ENCODE data around the gene AFG1L.

DNA sequence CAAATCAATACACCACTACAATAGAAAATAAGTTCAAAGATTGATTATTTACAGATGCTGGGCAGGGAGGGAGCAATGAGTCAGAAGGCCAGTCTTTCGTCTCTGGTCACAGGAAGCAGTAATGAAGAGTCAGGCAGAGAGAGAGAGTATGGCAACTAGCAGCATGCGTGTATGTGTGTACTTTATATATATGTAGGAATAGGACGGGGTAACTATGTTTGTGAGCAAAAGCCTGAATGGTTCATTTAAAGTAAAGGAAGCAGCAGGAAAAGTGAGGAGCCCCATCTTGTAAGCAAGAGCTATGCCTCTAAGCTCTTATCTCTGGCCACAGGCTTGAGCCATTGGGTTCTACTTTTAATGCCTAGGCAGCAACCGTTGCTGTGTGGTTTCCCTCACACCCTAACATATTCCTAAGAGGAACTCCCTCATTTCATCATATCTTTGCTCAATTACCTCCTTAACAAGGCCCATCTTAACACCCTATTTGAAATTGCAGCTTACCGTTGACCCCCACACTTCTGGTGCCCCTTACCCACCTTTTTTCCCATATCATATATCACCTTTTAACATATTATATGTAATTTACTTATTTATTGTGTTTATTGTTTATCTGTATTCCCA, 66.6 kb downstream of the AFG1L start:
- TF ChIP-seq, protein P1, sequence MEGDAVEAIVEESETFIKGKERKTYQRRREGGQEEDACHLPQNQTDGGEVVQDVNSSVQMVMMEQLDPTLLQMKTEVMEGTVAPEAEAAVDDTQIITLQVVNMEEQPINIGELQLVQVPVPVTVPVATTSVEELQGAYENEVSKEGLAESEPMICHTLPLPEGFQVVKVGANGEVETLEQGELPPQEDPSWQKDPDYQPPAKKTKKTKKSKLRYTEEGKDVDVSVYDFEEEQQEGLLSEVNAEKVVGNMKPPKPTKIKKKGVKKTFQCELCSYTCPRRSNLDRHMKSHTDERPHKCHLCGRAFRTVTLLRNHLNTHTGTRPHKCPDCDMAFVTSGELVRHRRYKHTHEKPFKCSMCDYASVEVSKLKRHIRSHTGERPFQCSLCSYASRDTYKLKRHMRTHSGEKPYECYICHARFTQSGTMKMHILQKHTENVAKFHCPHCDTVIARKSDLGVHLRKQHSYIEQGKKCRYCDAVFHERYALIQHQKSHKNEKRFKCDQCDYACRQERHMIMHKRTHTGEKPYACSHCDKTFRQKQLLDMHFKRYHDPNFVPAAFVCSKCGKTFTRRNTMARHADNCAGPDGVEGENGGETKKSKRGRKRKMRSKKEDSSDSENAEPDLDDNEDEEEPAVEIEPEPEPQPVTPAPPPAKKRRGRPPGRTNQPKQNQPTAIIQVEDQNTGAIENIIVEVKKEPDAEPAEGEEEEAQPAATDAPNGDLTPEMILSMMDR (IDR thresholded peaks at IDR 0.05), result no peak
- no peak for TF ChIP-seq POLR2A (IDR thresholded peaks at IDR 0.05)

All from heart left ventricle (tissue), 13 donors.